GM19324 (cell line): Measurements from ENCODE around the gene SDK1.
"Not testable (repeated sequence)": the region's sequence is repeated elsewhere in the genome, so short reads cannot be mapped to it uniquely, and the experiment has no call there.

Experiments used
- ATAC-seq: cut with Tn5 transposase; IDR thresholded peaks from one replicate; pipeline ENCODE4 v1.9.1; 2021; ENCODE audit warnings: mild to moderate bottlenecking, moderate library complexity; ENCODE audit not compliant: unreplicated experiment, low FRiP score

Gene SDK1

DNA sequence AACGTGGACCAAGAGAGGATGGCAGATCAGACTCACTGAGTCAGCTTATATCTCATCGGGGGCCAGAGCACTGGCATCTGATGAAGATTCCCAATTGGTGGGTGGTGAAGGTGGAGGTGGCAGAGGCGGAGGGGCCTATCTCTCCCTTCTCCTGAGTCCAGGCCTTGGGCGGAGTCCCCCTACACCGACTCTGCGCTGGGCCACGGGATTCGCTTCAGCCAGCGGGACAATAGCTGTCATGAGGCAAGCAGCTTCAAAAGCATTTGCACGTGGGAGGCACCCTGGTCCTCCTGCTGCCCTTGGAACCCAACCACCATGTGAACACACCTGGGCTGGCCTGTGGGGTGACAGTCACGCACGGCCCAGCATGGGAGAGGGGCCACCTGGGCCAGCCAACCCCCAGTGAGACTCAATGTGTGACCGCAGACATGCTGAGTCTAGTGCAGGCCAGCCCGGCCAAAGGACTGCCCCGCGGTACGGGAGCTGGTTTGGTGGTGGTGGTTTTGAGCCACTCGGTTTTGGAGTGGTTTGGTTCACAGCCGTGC lies 914.2 kb downstream of the SDK1 start:
- ATAC-seq, result no peak

DNA sequence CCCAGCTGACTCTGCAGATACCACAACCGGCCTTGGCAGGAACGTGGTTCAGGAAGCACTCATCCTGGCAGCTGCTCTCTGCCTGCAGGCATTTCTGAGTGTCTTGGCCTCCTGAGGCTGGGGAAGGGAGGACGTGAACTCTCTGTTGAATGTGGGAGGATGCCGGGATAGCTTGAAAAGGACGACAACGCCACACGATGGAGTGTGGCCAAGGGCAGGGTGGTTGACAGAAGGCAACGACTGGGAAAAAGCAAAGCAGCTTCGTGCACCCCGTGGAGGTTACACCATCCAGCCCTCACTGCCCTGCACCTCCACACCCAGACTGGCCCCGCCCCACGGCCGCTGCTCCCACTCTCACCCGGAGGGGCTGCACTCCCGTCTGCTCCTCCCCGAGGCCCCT lies 915.0 kb downstream of the SDK1 start:
- ATAC-seq, result no peak

- ATAC-seq, result not testable (repeated sequence)
Observed at GRCh38 chr7:4217126-4217660, 916.1 kb downstream of the SDK1 start.

GRCh38 chr7:4218481-4218880 lies 917.4 kb downstream of the SDK1 start:
- no peak for ATAC-seq

DNA sequence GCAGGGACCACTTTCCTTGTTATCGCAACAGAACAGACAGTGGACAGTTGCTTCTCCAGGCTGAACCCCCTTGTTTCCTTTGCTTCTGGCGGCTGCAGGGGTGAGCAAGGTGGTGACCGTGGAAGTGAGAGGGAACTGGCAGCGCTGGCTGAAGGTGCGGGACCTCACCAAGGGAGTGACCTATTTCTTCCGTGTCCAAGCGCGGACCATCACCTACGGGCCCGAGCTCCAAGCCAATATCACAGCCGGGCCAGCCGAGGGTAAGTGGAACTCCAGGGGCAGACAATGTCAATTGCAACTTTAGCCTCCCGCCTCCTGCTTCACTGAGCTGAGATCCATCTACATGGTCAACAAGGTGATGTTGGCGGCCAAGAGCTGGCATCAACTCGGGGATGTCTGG lies 919.0 kb downstream of the SDK1 start:
- no peak for ATAC-seq

DNA sequence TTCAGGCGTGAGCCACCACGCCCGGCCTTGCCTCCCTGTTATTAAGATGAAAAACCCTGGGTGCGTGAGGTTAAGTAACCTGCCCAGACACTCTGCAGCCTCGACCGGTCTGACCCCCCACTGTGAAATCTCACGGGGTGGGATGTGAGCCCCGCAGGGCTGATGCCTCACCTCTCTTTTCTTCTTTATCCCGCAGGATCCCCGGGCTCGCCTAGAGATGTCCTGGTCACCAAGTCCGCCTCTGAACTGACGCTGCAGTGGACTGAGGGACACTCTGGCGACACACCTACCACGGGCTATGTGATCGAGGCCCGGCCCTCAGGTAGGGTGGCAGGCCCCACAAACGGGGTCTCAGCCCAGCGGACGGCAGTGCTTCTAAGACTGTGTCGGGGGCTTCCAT lies 920.0 kb downstream of the SDK1 start:
- no peak for ATAC-seq

DNA sequence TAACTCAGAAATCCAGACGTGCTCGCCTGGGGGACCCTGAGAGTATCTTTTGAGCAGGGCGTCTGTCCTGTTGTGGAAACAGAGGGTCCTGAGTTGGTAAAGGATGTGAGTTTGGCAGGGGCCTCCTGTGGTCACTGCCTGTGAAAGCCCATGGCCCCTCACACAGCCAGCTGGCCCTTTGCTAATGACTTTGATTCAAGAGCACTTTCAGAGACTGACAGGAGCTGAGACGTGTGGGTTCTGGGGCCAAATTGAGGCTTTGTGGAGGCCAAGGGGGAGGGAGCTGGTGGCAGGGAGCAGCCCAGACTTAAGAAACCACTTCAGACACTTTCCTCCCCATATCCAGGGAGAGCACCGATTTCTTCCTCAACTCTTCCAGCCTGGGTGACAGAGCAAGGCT lies 921.6 kb downstream of the SDK1 start:
- no peak for ATAC-seq

- ATAC-seq, result no peak
Observed at GRCh38 chr7:4225361-4225771, 924.3 kb downstream of the SDK1 start.

- no peak for ATAC-seq
Observed at GRCh38 chr7:4225881-4226523, 925.0 kb downstream of the SDK1 start.

DNA sequence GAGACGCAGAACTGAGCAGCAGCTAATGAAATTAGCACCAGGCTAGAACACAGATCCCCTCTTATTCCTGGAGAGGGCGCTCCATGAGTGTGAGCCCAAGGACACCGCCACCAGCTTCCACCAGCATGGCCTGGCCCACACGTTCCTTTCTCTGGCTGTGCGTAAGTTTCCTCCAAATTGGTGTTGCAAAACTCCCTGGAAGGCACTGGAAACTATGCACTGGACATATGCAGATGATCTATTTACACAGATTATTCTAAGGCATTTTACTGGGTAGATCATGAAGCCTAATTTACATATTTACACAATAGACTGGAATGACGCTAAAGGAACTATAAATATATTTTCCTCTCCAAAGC lies 925.5 kb downstream of the SDK1 start:
- ATAC-seq, result no peak

DNA sequence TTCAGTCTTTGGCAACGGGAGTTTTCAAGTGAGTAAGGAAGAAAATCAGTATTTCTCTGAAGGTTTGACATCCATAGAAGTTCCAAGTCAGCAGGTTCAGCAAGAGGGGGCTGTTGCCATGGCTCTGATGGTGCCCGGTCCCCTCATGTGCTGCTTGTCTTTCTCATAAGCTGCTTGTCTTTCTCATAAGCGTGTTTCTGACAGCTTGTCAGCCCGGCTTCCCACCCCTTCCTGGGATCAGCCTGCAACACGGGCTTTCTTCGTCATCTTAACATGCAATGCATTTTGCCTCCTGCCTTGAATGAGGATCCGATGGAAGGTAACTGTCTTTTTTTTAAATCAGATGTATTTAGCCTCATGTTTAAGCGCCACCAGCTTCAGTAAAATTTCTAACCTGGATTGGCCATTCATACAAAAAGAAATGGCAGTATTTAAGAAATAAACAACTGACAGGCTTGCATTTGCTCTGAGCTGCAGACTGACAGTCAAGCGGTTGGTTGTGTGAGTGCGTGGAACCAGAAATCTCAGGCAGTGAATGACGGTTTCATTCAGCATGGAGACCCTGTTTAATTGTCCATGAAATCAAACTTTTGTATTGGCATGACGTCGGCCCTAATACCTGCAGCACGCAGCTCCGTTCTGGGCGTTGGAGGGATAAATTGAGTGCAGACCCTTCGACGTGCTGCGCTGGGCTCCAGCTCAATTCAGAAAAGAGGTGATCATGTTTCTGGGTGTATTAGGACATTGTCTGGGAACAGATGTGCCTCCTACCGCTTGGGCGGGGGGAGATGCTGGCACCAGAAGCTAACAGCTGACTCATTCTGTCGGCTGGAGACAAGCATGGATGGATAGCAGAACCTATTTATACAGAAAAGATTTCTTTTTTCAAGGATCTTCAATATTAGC lies 926.3 kb downstream of the SDK1 start:
- no peak for ATAC-seq

DNA sequence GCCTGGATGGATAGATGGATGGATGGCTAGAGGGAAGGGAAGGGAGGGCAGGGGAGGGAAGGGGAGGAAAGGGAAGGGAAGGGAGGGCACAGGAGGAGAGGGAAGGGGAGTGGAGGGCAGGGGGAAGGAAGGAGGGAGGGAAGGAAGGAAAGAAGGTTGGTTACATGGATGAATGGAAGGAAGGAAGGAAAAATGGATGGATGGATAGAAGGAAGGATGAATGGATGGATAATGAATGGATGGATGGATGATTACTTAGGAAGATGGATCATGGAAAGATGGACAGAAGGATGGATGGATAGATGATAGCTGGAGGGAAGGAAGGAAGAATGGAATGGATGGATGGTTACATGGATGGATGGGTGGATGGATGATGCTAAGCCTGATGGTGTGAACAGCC lies 929.3 kb downstream of the SDK1 start:
- ATAC-seq, result no peak

GRCh38 chr7:4233146-4233545 lies 932.1 kb downstream of the SDK1 start:
- ATAC-seq, result no peak

DNA sequence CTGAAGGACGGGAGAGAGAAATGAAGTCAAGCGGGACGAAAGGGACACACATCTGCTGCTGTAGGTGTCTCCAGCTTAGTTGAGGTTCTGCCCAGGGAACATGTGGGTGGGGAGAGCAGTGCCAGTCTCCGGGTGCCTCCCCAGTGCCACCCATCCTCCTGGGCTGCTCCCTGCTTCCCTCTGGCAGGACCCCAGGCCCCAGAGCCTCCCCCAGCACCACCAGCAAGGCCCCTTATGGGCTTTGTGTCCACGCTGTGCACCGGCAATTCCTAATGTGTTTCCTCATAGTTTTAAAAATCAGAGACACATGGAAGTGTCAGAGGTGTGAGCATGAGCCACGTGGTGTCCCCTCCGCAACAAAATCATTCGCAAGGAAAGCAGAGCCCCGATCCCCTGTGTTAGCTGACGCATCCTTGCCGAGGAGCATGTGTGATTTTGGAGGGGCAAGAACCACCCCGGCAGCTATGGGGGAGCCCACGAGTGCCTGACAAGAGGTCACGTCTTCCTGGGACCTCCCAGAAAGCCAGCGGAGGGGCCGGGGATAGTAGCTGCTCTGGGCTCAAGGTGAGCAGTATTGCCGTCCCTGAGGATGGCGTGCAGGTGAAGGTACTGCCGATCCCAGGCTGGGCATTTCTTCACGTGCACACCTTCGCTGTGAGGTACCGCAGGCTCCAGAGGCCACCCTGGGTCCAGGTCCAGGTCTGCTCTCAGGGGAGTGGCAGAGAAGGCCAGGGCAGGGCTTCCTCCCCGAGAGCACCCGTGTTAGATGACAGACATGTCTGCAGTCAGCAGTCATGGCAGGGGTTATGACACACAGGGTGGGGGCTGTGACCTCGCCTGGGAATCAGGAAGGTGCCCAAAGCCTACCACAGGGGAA lies 932.8 kb downstream of the SDK1 start:
- ATAC-seq, result no peak

- no peak for ATAC-seq
Observed at GRCh38 chr7:4234498-4234855, 933.4 kb downstream of the SDK1 start.

- no peak for ATAC-seq
Observed at GRCh38 chr7:4234886-4235285, 933.8 kb downstream of the SDK1 start.

- no peak for ATAC-seq
Observed at GRCh38 chr7:4235596-4235995, 934.5 kb downstream of the SDK1 start.

DNA sequence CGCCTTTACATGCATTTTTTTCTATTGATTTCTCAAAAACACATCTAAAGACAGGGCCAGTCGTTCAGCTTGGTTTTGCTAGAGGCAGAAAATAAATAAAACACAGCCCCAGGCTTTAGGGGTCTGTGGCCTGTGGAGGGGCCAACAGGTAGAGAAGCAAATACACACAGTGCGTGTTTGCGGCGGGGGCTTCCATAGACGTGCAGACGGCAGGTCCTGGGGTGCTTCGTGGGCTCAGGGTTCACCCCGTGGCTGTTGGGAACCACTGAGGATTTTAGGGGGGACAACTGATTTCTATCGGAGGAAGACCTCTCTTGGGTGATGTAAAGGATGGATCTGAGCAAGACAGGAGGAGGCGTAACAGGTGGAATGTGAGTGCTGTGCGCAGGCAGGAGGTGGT lies 935.3 kb downstream of the SDK1 start:
- no peak for ATAC-seq

DNA sequence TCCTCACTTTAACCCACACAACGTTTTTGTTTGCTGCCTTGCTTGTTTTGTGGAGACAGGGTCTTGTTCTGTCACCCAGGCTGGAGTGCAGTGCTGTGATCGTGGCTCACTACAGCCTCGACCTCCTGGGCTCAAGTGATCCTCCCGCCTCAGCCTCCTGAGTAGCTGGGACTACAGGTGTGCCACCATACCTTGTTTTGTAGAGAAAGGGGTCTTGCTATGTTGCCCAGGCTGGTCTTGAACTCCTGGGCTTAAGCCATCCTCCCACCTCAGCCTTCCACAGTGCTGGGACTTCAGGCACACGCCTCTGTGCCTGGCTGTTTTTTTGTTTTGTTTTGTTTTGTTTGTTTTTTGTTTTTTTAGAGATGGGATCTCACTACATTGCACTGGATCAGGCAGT lies 935.8 kb downstream of the SDK1 start:
- ATAC-seq, result not testable (repeated sequence)
